ENCODE measurements around the gene PACS2.
"Not testable (repeated sequence)": the region's sequence is repeated elsewhere in the genome, so short reads cannot be mapped to it uniquely, and the experiment has no call there.

PACS2 gene

DNA sequence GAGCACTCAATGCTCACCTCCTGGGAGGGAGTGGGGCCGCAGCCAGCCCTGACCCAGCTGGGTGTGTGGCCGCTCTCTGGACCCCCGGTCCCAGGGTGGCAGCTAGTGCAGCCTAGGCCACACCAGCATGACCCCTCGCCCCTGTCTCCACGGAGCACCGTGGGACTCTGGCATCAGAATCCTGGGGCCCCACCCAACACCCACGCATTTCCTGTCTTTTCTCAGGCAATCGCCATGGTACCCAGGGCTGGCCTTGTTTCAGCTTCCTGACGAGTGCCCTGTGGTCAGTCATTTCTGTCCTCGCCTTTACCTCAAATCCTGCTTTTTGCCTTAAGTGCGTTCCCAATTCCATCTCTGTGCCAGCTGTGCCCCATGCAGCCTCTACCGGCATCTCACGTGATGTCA lies 15.9 kb downstream of the PACS2 start:
- FAIRE-seq (no peak), DNase-seq (ENCODE audit: insufficient read length, low spot score) (no peak)
- TF ChIP-seq, protein P1, sequence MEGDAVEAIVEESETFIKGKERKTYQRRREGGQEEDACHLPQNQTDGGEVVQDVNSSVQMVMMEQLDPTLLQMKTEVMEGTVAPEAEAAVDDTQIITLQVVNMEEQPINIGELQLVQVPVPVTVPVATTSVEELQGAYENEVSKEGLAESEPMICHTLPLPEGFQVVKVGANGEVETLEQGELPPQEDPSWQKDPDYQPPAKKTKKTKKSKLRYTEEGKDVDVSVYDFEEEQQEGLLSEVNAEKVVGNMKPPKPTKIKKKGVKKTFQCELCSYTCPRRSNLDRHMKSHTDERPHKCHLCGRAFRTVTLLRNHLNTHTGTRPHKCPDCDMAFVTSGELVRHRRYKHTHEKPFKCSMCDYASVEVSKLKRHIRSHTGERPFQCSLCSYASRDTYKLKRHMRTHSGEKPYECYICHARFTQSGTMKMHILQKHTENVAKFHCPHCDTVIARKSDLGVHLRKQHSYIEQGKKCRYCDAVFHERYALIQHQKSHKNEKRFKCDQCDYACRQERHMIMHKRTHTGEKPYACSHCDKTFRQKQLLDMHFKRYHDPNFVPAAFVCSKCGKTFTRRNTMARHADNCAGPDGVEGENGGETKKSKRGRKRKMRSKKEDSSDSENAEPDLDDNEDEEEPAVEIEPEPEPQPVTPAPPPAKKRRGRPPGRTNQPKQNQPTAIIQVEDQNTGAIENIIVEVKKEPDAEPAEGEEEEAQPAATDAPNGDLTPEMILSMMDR (IDR thresholded peaks at IDR 0.05; ENCODE audit: insufficient read depth, missing control alignments): no peak

DNA sequence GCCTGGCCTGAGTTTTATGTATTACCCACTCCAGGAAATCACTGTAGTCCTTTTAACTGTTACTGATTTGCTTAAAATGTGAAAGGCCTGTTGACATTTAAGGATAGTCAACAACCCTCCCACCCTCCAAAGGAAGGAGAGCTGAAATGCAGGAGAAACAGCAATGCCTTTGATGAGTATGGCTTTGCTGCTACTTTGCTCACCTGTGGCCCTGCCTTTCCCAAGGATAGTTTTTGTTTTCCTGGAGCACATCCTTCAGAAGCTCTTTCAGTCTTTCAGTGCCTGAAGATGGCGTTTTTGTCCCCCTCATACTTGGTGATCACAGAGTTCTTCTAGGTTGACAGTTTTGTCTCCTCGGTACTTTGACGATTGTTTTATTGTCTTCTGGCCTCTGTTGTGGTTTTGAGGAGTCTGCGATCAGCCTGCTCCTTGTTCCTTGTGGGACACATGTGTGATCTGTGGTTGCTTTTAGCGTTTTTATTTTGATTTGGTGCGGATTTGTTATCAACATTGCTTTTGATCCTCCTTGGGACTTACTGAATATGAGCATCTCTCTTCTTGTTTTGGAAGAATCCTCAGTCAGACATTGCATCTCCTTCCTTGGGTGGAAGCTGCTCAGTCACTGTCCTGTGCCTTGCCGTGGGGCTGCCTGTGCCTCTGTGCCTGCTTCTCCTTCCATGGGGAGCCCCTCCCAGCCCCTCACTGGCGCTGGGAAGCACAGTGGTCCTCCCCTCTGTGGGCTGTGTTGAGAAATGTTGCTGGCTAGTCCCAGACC lies 17.2 kb downstream of the PACS2 start:
- TF ChIP-seq, protein P1 (IDR thresholded peaks at IDR 0.05; ENCODE audit: insufficient read depth, missing control alignments): no peak
- DNase-seq (ENCODE audit: insufficient read length, low spot score) (no peak), FAIRE-seq (no peak)

DNA sequence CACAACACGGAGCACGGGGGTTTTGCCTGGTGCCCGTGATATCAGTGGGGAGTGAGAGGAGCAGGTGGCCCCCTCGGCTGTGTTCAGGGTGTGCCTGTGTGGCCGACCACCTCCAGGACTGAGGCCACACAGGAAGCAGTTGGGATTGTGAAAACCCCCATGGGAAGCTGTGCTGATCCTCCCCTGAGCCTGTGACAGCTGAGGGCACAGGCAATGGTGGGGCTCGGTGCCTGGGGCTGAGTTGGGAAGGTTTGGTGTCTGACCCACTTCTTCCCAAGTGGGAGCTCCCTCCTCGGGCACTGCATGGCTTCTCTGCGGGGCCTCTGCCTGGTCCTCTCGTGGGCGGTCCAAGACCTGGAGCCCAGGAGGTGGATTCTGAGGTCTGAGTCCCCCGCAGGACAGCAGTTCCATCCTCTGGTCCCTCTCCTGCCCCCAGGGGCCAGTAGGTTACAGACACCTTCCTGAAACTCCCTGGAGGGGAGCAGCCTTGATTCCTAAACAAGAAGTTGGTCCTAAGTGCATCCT lies 17.9 kb downstream of the PACS2 start:
- FAIRE-seq: no peak
- no peak for DNase-seq (ENCODE audit: insufficient read length, low spot score)
- TF ChIP-seq, protein P1 (IDR thresholded peaks at IDR 0.05; ENCODE audit: insufficient read depth, missing control alignments): no peak

DNA sequence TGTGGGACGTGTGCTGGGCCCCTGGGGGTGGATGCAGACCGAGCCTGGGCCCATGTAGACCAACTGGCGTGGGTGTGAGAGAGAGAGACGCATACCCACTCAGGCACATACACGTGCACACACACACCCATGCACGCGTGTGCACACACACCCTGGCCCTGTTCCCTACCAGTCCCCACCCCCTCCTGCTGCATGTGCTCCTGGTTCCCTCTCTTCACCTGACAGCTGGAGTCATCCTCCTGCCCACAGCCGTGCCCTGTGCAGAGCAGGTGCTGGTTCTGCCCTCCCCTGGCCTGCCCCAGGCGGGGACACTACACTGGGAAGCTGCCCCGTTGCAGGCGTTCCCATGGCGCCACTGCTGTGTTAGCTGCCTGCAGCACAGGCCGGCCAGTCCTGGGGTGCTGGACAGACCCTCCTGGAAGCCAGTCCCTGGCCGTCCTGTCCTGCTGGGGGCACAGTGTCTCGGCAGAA lies 18.5 kb downstream of the PACS2 start:
- no peak for FAIRE-seq
- DNase-seq (ENCODE audit: insufficient read length, low spot score): no peak
- TF ChIP-seq, protein P1 (IDR thresholded peaks at IDR 0.05; ENCODE audit: insufficient read depth, missing control alignments): no peak

DNA sequence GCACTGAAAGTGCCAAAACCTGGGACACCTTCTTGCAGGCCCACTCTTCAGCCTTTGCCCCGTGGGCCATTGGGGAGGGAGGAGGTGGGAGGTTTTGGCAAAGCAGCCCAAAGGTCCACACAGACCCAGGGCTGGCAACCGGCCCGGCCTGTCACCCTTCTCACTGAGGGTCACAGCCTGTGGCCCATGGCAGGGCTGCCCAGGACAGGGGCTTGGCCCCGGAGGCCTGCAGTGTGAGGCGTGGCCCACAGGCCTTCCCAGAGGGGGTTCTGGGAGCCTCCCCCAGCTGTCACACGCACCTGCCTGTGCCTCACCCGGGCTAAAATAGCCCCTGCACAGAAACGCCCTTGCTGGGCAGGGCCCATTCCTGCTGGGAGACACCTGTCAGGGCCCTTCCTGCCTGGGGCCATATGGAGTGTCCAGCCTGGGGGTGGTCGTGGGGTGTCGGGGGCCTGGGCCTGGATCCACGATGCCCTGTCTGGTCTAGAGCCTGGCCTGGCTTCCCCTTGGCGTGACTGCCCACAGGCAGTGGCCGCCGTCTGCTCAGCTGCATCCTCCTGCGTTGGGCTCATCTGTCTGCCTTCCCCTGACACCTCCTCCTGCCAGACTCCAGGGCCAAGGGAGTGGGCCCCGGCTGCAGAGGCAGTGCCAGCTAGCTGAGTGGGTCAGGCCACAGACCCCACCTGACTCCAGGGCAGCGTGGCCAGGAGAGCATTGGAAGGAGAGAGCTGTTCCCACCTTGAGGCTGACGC lies 19.2 kb downstream of the PACS2 start:
- no peak for FAIRE-seq
- no peak for DNase-seq (ENCODE audit: insufficient read length, low spot score)
- TF ChIP-seq, protein P1 (IDR thresholded peaks at IDR 0.05; ENCODE audit: insufficient read depth, missing control alignments): no peak

DNA sequence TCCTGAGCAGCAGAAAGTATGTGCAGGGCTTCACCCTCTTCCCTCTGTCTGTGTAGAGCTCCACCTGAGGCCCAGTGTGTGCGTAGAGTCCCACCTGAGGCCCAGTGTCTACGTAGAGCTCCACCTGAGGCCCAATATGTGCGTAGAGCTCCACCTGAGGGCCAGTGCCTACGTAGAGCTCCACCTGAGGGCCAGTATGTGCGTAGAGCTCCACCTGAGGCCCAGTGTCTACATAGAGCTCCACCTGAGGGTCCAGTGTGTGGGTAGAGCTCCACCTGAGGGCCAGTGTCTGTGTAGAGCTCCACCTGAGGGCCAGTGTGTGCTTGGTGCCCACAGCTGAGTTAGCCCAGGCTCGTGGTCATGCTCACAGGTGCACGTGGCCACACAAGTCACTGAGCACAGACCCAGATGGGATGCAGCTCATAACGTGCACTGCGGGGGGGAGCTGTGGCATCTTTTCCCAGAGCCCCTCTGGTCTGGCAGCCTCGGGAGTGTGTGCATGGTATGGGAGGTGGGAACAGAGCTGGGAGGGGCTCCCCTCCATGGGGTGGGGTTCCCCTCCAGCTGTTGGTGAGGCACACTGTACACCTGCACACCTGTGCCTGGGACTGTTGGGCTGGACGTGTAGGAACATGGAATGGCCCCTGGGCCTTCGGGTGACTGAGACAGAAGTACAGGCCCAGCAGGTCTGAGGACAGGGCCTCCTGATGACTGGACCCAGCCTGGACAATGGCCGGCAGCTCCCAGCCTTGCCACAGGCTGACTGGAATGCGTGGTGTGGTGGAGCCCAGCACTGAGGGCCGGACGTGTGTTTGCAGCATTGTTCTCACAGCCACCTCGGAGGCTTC lies 20.1 kb downstream of the PACS2 start:
- TF ChIP-seq, protein P1 (IDR thresholded peaks at IDR 0.05; ENCODE audit: insufficient read depth, missing control alignments): no peak
- no peak for DNase-seq (ENCODE audit: insufficient read length, low spot score)
- no peak for FAIRE-seq

DNA sequence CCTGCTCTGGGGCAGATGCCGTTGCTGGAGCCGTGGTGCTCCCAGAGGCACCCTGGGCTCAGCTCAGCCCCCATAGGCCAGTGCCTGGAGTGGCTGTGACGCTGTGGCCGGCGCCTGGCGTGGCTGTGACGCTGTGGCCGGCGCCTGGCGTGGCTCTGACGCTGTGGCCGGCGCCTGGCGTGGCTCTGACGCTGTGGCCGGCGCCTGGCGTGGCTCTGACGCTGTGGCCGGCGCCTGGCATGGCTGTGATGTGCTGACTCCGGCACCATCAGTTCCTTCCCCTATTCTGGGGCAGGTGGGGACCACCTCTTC lies 20.6 kb downstream of the PACS2 start:
- not testable (repeated sequence) for DNase-seq (ENCODE audit: insufficient read length, low spot score); FAIRE-seq

All from D721Med (cell line).